HepG2 (cell line): Measurements from ENCODE around the gene ODAD4. TPM values are rescaled to one million over a fixed set of nuclear protein-coding genes. Genes with fewer than 3 reads are reported as not detected.

Source experiments
- DNMT3B ChIP-seq: conservative IDR thresholded peaks from 2 replicates; pipeline ENCODE4 v1.6.1; 2016; ENCODE audit warnings: missing biosample characterization, control low read depth
- PTBP1 ChIP-seq: fragments of 200-400 bp; formaldehyde crosslinking; IDR thresholded peaks from 2 replicates; pipeline ENCODE4 v1.6.1; 2018; ENCODE audit warnings: low read length, low read depth; ENCODE audit not compliant: poor library complexity, severe bottlenecking
- SPEN ChIP-seq: sonication (generic); formaldehyde crosslinking; IDR thresholded peaks from 2 replicates; pipeline ENCODE4 v1.5.1; 2020; ENCODE audit warnings: low read depth, mild to moderate bottlenecking, missing genetic modification reagents
- ZBTB1 ChIP-seq: sonication (generic); formaldehyde crosslinking; IDR thresholded peaks from 2 replicates; pipeline ENCODE4 v1.4.0; 2020; ENCODE audit warnings: missing genetic modification reagents, borderline replicate concordance
- ZFP36L1 ChIP-seq: sonication (generic); formaldehyde crosslinking; IDR thresholded peaks from 2 replicates; pipeline ENCODE4 v1.8.0; 2022; ENCODE audit warnings: mild to moderate bottlenecking, missing genetic modification reagents, moderate library complexity
- ZMYM4 ChIP-seq: sonication (generic); formaldehyde crosslinking; IDR thresholded peaks from 2 replicates; pipeline ENCODE4 v1.8.1; 2023; ENCODE audit warnings: mild to moderate bottlenecking, missing genetic modification reagents
- ZNF263 ChIP-seq: sonication (generic); formaldehyde crosslinking; IDR thresholded peaks from 2 replicates; pipeline ENCODE4 v1.4.0; 2020; ENCODE audit warnings: missing genetic modification reagents
- ZNF343 ChIP-seq: sonication (generic); formaldehyde crosslinking; IDR thresholded peaks from 2 replicates; pipeline ENCODE4 v1.4.0; 2020; ENCODE audit warnings: mild to moderate bottlenecking, missing genetic modification reagents
- ZNF589 ChIP-seq: sonication (generic); formaldehyde crosslinking; conservative IDR thresholded peaks from 2 replicates; pipeline ENCODE4 v1.8.0; 2022; ENCODE audit warnings: mild to moderate bottlenecking, moderate library complexity, missing genetic modification reagents
- polyA plus RNA-seq, 8 experiments: library from polyadenylated mRNA; depleted of rRNA in 3 of 8; stranded (reverse) in 7 of 8; unstranded in 1 of 8; fragments of >200 nt; fragmentation: Illumina TruSeq in 4 of 8; extraction: Trizol in 4 of 8; gene quantifications; 2 replicates each; pipeline versions ENCODE4 v1.2.1 to v1.2.3, GENCODE V29; 2011 to 2016; ENCODE audit warnings: low read depth in 4 of 8, missing spikeins in 1 of 8, mixed read lengths in 1 of 8; ENCODE audit not compliant: insufficient read depth in 1 of 8
- total RNA-seq, 5 experiments: library from RNA; depleted of rRNA; stranded (reverse); fragments of >200 nt; fragmentation: Illumina TruSeq; extraction: Trizol; gene quantifications; 2 replicates each; pipeline ENCODE4 v1.2.3, GENCODE V29; 2016; ENCODE audit warnings: low read depth in 1 of 5
- TF ChIP-seq, protein P1 (sequence below): sonication (generic); formaldehyde crosslinking; IDR thresholded peaks from 2 replicates; pipeline ENCODE4 v1.5.0; 2020; ENCODE audit warnings: missing genetic modification reagents
- TF ChIP-seq, protein P2 (sequence below): sonication (generic); formaldehyde crosslinking; IDR thresholded peaks from 2 replicates; pipeline ENCODE4 v1.5.0; 2020; ENCODE audit warnings: missing genetic modification reagents, mild to moderate bottlenecking, borderline replicate concordance
- TF ChIP-seq, protein P3 (sequence below): sonication (generic); formaldehyde crosslinking; IDR thresholded peaks from 2 replicates; pipeline ENCODE4 v1.4.0; 2020; ENCODE audit warnings: mild to moderate bottlenecking, missing genetic modification reagents
- TF ChIP-seq, protein P4 (sequence below): sonication (generic); formaldehyde crosslinking; IDR thresholded peaks from 2 replicates; pipeline ENCODE4 v1.8.0; 2022; ENCODE audit warnings: mild to moderate bottlenecking, missing genetic modification reagents; ENCODE audit not compliant: insufficient replicate concordance
- TF ChIP-seq, protein P5 (sequence below): sonication (generic); formaldehyde crosslinking; IDR thresholded peaks from 2 replicates; pipeline ENCODE4 v1.5.1; 2020; ENCODE audit warnings: missing genetic modification reagents, mild to moderate bottlenecking, borderline replicate concordance
- TF ChIP-seq, protein P6 (sequence below): sonication (generic); formaldehyde crosslinking; IDR thresholded peaks from 2 replicates; pipeline ENCODE4 v1.4.0; 2020; ENCODE audit warnings: mild to moderate bottlenecking, missing genetic modification reagents, borderline replicate concordance

ODAD4 gene
- total and polyA plus RNA-seq, 2 of the 13 experiments (the other 11 are each of a cell fraction or from before 2014, with no cell fraction given) = 0.48 to 0.53 TPM

DNA sequence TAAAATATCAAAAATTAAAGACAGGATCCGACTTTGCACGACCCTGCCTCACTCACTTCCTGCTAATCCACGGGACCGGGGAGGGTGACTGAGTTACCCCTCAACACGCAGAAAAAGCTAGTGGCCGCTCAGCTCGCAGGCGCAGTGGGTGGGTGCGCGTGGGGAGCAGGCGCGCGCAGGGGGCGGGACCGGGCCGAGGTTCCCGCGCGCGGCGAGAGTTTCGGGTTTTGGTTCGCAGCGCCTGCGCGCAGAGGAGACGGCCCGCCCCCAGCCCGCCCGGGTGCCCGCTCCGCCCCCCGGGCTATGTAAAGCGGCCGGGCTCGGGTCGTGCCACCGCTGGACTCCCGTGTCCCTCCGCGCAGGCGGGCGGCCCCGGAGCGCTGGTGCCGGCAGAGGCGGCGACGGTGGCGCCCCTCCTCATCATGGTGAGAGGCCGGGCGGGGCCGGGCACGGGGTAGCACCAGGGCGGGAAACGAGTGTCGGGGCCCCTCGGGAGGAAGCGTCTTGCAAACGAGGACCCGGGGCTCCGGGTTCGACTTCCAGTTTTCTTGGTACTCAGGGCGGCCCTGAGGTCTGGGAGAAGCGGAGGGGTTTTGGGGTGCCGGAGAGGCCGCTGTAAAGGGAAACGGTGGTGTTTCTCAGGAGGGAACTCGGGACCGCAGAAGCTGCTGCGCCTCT, 36.2 kb downstream of the ODAD4 start, which contains the start of gene CNP (continued):
- TF ChIP-seq ZMYM4 (CRISPR knock-in tag) (peak; percentile 78), ZFP36L1 (CRISPR knock-in tag) (peak; percentile 59; the same call in 1 of the 2 replicates), SPEN (peak; percentile 95), PTBP1 (no peak), DNMT3B (CRISPR knock-in tag) (peak; percentile 73; the same call in 1 of the 2 replicates), ZNF263 (CRISPR knock-in tag) (peak; percentile 65; the same call in 1 of the 2 replicates), ZBTB1 (CRISPR knock-in tag) (no peak), ZNF589 (CRISPR knock-in tag) (peak; percentile 98), ZNF343 (CRISPR knock-in tag) (peak; percentile 40; the same call in 1 of the 2 replicates)
- TF ChIP-seq, protein P1, sequence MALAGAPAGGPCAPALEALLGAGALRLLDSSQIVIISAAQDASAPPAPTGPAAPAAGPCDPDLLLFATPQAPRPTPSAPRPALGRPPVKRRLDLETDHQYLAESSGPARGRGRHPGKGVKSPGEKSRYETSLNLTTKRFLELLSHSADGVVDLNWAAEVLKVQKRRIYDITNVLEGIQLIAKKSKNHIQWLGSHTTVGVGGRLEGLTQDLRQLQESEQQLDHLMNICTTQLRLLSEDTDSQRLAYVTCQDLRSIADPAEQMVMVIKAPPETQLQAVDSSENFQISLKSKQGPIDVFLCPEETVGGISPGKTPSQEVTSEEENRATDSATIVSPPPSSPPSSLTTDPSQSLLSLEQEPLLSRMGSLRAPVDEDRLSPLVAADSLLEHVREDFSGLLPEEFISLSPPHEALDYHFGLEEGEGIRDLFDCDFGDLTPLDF (CRISPR knock-in tag) = peak; percentile 85
- TF ChIP-seq, protein P2, sequence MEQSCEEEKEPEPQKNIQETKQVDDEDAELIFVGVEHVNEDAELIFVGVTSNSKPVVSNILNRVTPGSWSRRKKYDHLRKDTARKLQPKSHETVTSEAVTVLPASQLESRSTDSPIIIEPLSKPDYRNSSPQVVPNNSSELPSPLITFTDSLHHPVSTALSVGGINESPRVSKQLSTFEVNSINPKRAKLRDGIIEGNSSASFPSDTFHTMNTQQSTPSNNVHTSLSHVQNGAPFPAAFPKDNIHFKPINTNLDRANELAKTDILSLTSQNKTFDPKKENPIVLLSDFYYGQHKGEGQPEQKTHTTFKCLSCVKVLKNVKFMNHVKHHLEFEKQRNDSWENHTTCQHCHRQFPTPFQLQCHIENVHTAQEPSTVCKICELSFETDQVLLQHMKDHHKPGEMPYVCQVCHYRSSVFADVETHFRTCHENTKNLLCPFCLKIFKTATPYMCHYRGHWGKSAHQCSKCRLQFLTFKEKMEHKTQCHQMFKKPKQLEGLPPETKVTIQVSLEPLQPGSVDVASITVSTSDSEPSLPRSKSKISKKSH (CRISPR knock-in tag) = peak; percentile 69; the same call in 1 of the 2 replicates
- TF ChIP-seq, protein P3, sequence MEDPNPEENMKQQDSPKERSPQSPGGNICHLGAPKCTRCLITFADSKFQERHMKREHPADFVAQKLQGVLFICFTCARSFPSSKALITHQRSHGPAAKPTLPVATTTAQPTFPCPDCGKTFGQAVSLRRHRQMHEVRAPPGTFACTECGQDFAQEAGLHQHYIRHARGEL = no peak
- TF ChIP-seq, protein P4, sequence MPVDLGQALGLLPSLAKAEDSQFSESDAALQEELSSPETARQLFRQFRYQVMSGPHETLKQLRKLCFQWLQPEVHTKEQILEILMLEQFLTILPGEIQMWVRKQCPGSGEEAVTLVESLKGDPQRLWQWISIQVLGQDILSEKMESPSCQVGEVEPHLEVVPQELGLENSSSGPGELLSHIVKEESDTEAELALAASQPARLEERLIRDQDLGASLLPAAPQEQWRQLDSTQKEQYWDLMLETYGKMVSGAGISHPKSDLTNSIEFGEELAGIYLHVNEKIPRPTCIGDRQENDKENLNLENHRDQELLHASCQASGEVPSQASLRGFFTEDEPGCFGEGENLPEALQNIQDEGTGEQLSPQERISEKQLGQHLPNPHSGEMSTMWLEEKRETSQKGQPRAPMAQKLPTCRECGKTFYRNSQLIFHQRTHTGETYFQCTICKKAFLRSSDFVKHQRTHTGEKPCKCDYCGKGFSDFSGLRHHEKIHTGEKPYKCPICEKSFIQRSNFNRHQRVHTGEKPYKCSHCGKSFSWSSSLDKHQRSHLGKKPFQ (CRISPR knock-in tag) = peak; percentile 76
- TF ChIP-seq, protein P5, sequence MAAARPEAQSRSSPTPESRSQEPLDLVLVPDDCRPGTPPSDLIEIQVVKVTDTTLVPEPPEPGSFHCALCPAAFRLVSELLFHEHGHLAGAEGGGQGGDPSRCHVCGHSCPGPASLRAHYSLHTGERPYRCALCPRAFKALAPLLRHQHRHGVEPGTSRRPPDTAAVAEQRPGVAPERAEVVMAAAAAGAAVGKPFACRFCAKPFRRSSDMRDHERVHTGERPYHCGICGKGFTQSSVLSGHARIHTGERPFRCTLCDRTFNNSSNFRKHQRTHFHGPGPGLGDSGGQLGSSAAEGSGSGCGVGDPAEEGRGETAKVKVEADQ (CRISPR knock-in tag) = peak; percentile 93
- TF ChIP-seq, protein P6, sequence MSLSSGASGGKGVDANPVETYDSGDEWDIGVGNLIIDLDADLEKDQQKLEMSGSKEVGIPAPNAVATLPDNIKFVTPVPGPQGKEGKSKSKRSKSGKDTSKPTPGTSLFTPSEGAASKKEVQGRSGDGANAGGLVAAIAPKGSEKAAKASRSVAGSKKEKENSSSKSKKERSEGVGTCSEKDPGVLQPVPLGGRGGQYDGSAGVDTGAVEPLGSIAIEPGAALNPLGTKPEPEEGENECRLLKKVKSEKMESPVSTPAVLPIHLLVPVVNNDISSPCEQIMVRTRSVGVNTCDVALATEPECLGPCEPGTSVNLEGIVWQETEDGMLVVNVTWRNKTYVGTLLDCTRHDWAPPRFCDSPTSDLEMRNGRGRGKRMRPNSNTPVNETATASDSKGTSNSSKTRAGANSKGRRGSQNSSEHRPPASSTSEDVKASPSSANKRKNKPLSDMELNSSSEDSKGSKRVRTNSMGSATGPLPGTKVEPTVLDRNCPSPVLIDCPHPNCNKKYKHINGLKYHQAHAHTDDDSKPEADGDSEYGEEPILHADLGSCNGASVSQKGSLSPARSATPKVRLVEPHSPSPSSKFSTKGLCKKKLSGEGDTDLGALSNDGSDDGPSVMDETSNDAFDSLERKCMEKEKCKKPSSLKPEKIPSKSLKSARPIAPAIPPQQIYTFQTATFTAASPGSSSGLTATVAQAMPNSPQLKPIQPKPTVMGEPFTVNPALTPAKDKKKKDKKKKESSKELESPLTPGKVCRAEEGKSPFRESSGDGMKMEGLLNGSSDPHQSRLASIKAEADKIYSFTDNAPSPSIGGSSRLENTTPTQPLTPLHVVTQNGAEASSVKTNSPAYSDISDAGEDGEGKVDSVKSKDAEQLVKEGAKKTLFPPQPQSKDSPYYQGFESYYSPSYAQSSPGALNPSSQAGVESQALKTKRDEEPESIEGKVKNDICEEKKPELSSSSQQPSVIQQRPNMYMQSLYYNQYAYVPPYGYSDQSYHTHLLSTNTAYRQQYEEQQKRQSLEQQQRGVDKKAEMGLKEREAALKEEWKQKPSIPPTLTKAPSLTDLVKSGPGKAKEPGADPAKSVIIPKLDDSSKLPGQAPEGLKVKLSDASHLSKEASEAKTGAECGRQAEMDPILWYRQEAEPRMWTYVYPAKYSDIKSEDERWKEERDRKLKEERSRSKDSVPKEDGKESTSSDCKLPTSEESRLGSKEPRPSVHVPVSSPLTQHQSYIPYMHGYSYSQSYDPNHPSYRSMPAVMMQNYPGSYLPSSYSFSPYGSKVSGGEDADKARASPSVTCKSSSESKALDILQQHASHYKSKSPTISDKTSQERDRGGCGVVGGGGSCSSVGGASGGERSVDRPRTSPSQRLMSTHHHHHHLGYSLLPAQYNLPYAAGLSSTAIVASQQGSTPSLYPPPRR = no peak
